MM.1S (cell line): ENCODE data around the gene SMARCA4.
A peak's percentile ranks its signal among the peaks of the same experiment; 100 is the strongest.

ENCODE experiments used
- DNase-seq: peaks from one replicate; pipeline ENCODE4 v3.0.0-alpha.2; 2015
- H2AFZ ChIP-seq: fragments of 300-600 bp; sonication (generic); 2 replicates; pipeline ENCODE4 v1.6.0; 2016; ENCODE audit warnings: antibody characterized with exemption, low read length
- H3F3A ChIP-seq: fragments of 300-600 bp; sonication (generic); 2 replicates; pipeline ENCODE4 v1.6.1; 2016; ENCODE audit warnings: mild to moderate bottlenecking, antibody characterized with exemption, low read length, moderate library complexity, mixed read lengths; ENCODE audit not compliant: insufficient read depth
- H3K27ac ChIP-seq: fragments of 300-600 bp; sonication (generic); 2 replicates; pipeline ENCODE4 v1.5.1; 2016; ENCODE audit warnings: mild to moderate bottlenecking, low read length
- H3K27me3 ChIP-seq: fragments of 300-600 bp; sonication (generic); replicated peaks from 2 replicates; pipeline ENCODE4 v1.6.0; 2016; ENCODE audit warnings: low read length; ENCODE audit not compliant: insufficient read depth
- H3K36me3 ChIP-seq: fragments of 300-600 bp; sonication (generic); replicated peaks from 2 replicates; pipeline ENCODE4 v1.6.1; 2016; ENCODE audit warnings: mild to moderate bottlenecking, low read length, mixed read lengths; ENCODE audit not compliant: insufficient read depth
- H3K4me1 ChIP-seq: fragments of 300-600 bp; sonication (generic); 2 replicates; pipeline ENCODE4 v1.6.1; 2016; ENCODE audit warnings: low read length, mixed read lengths
- H3K4me2 ChIP-seq: fragments of 300-600 bp; sonication (generic); 2 replicates; pipeline ENCODE4 v1.6.0; 2016; ENCODE audit warnings: low read depth, low read length
- H3K4me3 ChIP-seq: fragments of 300-600 bp; sonication (generic); 2 replicates; pipeline ENCODE4 v1.5.1; 2016; ENCODE audit warnings: low read length, mixed read lengths
- H3K79me2 ChIP-seq: fragments of 300-600 bp; sonication (generic); 2 replicates; pipeline ENCODE4 v1.6.1; 2016; ENCODE audit warnings: mixed run types, low read length, mixed read lengths
- H3K9ac ChIP-seq: fragments of 300-600 bp; sonication (generic); 2 replicates; pipeline ENCODE4 v1.6.1; 2016; ENCODE audit warnings: low read length, mixed read lengths
- H3K9me2 ChIP-seq: fragments of 300-600 bp; sonication (generic); replicated peaks from 2 replicates; pipeline ENCODE4 v1.6.1; 2016; ENCODE audit warnings: mild to moderate bottlenecking, low read length, mixed read lengths; ENCODE audit not compliant: insufficient read depth
- H3K9me3 ChIP-seq: fragments of 300-600 bp; sonication (generic); replicated peaks from 2 replicates; pipeline ENCODE4 v1.6.1; 2016; ENCODE audit warnings: mild to moderate bottlenecking, low read length, mixed read lengths; ENCODE audit not compliant: insufficient read depth
- H4K20me1 ChIP-seq: fragments of 300-600 bp; sonication (generic); 2 replicates; pipeline ENCODE4 v1.6.1; 2016; ENCODE audit warnings: mild to moderate bottlenecking, low read length, moderate library complexity, mixed read lengths; ENCODE audit not compliant: insufficient read depth
- EZH2 ChIP-seq: fragments of 300-600 bp; sonication (generic); optimal IDR thresholded peaks from 2 replicates; pipeline ENCODE3; 2017; ENCODE audit warnings: low read depth, mild to moderate bottlenecking, antibody characterized with exemption, low read length, mixed read lengths
- EZH2phosphoT487 ChIP-seq: fragments of 300-600 bp; sonication (generic); IDR thresholded peaks from 2 replicates; pipeline ENCODE4 v1.6.1; 2018; ENCODE audit warnings: antibody characterized with exemption, low read length
- TF ChIP-seq, protein P1 (sequence below): fragments of 300-600 bp; sonication (generic); IDR thresholded peaks from 2 replicates; pipeline ENCODE4 v1.5.1; 2016; ENCODE audit warnings: antibody characterized with exemption, low read length, mixed read lengths

The SMARCA4 gene

DNA sequence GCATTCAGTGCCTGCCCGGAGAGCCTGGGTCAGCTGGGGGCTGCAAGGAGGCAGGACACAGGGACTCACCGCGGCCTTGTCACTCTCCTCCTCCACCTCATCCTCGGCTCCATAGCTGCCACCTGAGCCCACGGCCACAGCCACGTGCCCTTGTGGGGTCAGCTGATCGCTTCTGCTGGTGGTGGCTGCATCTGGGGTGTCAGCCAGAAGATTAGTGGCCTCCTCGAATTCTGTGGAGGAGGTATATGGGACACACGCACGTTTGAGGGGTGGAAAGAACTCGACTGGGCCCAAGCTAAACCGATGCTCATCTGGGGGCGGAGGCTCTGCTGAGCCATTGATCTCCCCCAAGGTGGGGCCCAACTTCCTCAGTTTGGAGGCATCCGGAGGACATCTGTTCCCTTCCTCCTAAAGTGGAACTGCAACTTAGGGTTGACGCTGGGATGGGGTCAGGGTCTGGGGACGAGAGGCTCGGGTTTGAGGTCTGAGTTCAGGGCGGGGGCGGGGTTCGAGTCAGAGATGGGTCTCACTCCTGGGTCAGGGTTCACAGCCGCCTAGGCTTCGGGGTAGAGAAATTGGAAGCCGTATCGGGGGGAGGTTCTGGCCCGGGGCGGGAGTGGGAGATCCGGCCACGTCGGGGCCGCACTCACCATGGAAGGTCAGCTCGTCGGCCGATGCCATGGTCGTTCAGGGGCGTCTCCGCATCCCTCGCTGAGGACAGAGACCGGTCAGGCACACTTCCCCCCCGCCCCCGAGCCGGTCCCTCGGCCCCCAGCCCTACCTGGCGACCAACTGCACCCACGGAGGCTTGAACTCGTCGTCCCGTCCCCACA, 32.9 kb upstream of the SMARCA4 start:
- H3K27ac ChIP-seq: no peak overlapping the region
- TF ChIP-seq EZH2phosphoT487 (no peak), EZH2 (no peak)
- TF ChIP-seq, protein P1, sequence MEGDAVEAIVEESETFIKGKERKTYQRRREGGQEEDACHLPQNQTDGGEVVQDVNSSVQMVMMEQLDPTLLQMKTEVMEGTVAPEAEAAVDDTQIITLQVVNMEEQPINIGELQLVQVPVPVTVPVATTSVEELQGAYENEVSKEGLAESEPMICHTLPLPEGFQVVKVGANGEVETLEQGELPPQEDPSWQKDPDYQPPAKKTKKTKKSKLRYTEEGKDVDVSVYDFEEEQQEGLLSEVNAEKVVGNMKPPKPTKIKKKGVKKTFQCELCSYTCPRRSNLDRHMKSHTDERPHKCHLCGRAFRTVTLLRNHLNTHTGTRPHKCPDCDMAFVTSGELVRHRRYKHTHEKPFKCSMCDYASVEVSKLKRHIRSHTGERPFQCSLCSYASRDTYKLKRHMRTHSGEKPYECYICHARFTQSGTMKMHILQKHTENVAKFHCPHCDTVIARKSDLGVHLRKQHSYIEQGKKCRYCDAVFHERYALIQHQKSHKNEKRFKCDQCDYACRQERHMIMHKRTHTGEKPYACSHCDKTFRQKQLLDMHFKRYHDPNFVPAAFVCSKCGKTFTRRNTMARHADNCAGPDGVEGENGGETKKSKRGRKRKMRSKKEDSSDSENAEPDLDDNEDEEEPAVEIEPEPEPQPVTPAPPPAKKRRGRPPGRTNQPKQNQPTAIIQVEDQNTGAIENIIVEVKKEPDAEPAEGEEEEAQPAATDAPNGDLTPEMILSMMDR: no peak

DNA sequence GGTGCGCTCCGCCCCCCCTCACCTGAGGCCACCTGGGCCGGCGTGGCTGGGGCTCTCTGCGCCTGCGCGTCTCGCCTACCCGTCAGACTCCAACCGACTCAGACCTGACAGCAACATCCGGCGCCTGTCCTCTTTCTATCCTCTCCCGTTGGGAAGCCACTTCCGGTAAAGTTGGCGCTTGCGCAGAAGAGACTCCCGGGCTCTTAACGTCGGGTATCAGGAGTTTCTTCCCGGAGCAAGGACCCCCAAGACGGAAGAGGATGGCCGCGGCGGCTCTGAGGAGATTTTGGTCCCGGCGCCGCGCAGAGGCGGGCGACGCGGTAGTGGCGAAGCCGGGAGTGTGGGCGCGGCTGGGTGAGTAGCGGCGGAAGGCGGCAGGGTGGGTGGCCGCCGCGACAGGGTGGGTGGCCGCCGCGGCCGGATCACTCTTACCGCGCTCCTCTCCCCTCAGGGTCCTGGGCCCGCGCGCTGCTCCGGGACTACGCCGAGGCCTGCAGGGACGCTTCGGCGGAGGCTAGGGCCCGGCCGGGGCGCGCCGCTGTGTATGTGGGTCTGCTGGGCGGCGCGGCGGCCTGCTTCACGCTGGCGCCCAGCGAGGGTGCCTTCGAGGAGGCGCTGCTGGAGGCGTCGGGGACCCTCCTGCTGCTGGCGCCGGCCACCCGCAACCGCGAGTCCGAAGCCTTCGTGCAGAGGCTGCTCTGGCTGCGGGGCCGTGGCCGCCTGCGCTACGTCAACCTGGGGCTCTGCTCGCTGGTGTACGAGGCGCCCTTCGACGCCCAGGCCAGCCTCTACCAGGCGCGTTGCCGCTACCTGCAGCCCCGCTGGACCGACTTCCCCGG, 32.0 kb upstream of the SMARCA4 start, which contains the start of the genes TIMM29 and YIPF2:
Gene TIMM29 (plus strand): TSS at position 249 of the 839 bp plus-strand sequence. CDS start 12 bp downstream, at position 261.
Gene YIPF2 (minus strand): TSS at position 77 of the 839 bp plus-strand sequence. CDS start 229 bp downstream, outside the sequence.
- Histone ChIP-seq H3K4me2 (peak within 1 kb of the TSS; percentile 95), H3K79me2 (peaks cover 56% of the 10 kb centered on the region), H3K4me3 (peak within 1 kb of the TSS; percentile 97), H3K27ac (peak within 1 kb of the TSS; percentile 31; the same call in 1 of the 2 replicates), H3K27me3 (no peaks in the 10 kb centered on the region), H4K20me1 (no peaks in the 10 kb centered on the region), H2AFZ (peak within 1 kb of the TSS; percentile 79), H3K9me3 (no peaks in the 10 kb centered on the region), H3K4me1 (peaks cover 10% of the 10 kb centered on the region), H3K36me3 (no peaks in the 10 kb centered on the region), H3K9me2 (no peaks in the 10 kb centered on the region), H3F3A (0 out of 2 replicates have a peak, but pooled peaks cover 6% of the 10 kb centered on the region), H3K9ac (peak within 1 kb of the TSS; percentile 75)
- DNase-seq: peak; percentile 99
- TF ChIP-seq EZH2 (no peak), EZH2phosphoT487 (no peak)
- TF ChIP-seq, protein P1: no peak

More for the DNA sequence above, 32.9 kb upstream of the SMARCA4 start:
- DNase-seq: no peak
- Histone ChIP-seq H3K27me3 (no peaks in the 10 kb centered on the region), H3F3A (0 out of 2 replicates have a peak, but pooled peaks cover 6% of the 10 kb centered on the region), H3K9ac (peak overlapping the region; percentile 75), H3K4me1 (peaks cover 10% of the 10 kb centered on the region), H2AFZ (peak overlapping the region; percentile 79), H4K20me1 (no peaks in the 10 kb centered on the region), H3K9me2 (no peaks in the 10 kb centered on the region), H3K4me2 (peak overlapping the region; percentile 95), H3K4me3 (peak overlapping the region; percentile 97), H3K36me3 (no peaks in the 10 kb centered on the region), H3K79me2 (peaks cover 53% of the 10 kb centered on the region), H3K9me3 (no peaks in the 10 kb centered on the region)

DNA sequence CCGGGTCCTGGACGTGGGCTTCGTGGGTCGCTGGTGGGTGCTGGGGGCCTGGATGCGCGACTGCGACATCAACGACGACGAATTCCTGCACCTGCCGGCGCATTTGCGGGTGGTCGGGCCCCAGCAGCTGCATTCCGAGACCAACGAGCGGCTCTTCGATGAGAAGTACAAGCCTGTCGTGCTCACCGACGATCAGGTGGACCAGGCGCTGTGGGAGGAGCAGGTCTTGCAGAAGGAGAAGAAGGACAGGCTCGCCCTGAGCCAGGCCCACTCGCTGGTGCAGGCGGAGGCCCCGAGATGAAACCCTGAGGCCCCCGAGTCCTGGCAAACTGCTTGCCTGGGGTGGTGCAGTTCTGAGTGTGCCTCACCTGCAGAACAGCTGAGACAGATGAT, 31.4 kb upstream of the SMARCA4 start:
- Histone ChIP-seq H3K27ac (peak overlapping the region; percentile 31; the same call in 1 of the 2 replicates), H3K9me3 (no peaks in the 10 kb centered on the region), H2AFZ (peak overlapping the region; percentile 66; the same call in 1 of the 2 replicates), H3K9me2 (no peaks in the 10 kb centered on the region), H3F3A (0 out of 2 replicates have a peak, but pooled peaks cover 6% of the 10 kb centered on the region), H3K27me3 (no peaks in the 10 kb centered on the region), H3K9ac (peak overlapping the region; percentile 75), H3K4me3 (peak overlapping the region; percentile 97), H3K36me3 (no peaks in the 10 kb centered on the region), H3K4me2 (peak overlapping the region; percentile 80), H4K20me1 (no peaks in the 10 kb centered on the region), H3K4me1 (peaks cover 10% of the 10 kb centered on the region), H3K79me2 (peaks cover 56% of the 10 kb centered on the region)
- TF ChIP-seq, protein P1: no peak
- no peak for TF ChIP-seq EZH2
- TF ChIP-seq EZH2phosphoT487: no peak
- DNase-seq: no peak
